C4-2B (cell line): ENCODE measurements around the gene GJA5.

ENCODE experiments used
- CTCF ChIP-seq: fragments of 450-650 bp; conservative IDR thresholded peaks from 2 replicates; pipeline ENCODE4 v1.5.1; 2017; ENCODE audit warnings: mild to moderate bottlenecking
- ZFX ChIP-seq: fragments of 450-650 bp; IDR thresholded peaks from 2 replicates; pipeline ENCODE4 v1.6.1; 2017

GRCh38 chr1:147745271-147745670, 15.1 kb downstream of the GJA5 start:
- TF ChIP-seq CTCF (no peak), ZFX (no peak)
